HG02623 (cell line): ENCODE data around the gene LEMD3.
"Not testable (repeated sequence)": the region's sequence is repeated elsewhere in the genome, so short reads cannot be mapped to it uniquely, and the experiment has no call there.

Source experiments
- ATAC-seq: cut with Tn5 transposase; IDR thresholded peaks from one replicate; pipeline ENCODE4 v1.9.1; 2021; ENCODE audit warnings: moderate library complexity; ENCODE audit not compliant: unreplicated experiment

Gene LEMD3

DNA sequence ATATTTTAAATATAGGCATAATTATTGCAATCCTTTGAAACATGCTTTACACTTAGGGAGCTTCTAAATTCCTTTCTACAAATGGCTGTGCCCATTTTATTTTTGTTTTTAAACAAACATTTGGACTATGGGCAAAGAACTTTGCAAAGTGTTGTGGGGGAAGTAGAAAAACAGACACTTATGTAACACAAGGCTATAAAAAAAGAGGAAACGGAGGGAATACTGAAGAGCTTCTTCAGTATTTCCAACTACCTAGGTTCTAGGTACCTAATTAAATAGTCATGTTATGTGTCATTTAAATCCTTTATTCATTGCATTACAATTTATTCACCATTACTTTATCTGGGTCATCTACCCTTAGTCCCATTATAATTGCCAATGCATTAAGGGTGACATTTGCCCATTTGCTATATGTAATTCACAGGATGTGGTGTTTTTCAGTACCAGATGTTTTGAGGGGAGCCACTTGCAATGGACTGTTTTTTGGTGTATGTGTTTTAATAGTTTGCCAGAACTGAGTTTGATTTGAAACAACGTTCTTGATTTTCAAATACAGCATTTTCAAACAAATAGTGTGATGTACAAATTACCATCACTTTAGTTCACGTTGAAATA is 107.6 kb downstream of the LEMD3 start:
- ATAC-seq, result no peak

DNA sequence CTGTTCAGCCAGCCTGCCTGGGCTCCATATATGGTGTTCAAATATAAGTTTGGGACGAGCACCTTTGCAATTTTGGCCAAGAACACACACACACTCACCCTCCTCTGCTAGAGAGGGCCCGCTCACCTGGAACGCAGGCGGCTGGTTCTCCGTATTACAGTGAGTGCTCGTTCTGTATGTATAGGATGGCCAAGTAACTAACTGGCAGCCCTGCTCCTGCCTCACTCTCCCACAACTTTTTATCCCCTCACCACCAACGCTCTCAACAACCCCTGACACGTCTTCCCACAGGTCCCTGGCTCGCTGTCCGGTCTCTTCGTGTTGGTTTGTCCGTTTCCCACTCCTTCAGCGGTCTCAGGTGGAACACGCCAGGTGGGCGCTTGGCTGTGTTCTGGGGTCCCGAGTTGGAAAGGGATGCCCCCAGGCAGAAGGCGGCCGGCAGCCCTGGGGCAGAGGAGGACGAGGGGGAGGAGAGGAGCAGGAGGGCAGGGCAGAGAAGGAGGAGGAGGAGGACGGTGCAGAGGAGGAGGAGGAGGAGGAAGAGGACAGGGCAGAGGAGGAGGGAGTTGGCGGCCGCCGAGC is 108.7 kb downstream of the LEMD3 start:
- no peak for ATAC-seq

DNA sequence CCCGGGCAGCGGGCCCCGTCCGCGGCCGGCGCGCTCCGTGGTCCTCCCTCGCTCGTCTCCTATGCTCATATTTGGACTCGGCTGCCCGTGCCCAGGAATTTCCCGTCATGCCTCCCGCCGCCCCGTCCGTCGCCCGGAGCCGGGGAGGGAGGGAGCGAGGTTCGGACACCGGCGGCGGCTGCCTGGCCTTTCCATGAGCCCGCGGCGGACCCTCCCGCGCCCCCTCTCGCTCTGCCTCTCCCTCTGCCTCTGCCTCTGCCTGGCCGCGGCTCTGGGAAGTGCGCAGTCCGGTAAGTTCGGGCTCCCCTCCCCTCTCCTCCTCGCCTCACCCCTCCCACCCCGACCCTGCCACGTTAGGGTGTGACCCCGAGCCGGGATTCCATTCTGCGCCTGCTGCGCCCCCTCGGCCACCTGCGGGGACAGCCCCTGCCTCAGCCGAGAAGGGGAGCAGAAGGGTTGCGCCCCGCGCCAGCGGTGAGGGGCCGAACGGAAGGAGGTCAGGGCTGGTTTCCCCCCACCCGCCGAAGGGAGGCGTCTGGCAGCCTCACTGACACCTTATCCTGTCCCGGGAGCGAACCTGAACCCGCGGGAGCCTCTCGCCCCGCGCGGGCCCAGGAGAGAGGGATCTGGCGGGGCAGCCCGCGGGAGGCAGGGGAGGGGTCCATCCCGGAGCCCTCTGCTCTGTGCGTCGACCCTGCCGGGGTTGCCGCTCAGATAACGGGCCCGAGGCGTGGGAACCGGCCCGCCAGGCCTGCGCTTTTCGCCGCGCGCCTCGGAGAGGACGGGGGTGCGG is 109.4 kb downstream of the LEMD3 start, which contains the start of gene MSRB3:
TSS of gene MSRB3 (plus strand) at position 108 of the 793 bp plus-strand sequence. CDS start 29,897 bp downstream, outside the sequence.
- ATAC-seq, result no peak

DNA sequence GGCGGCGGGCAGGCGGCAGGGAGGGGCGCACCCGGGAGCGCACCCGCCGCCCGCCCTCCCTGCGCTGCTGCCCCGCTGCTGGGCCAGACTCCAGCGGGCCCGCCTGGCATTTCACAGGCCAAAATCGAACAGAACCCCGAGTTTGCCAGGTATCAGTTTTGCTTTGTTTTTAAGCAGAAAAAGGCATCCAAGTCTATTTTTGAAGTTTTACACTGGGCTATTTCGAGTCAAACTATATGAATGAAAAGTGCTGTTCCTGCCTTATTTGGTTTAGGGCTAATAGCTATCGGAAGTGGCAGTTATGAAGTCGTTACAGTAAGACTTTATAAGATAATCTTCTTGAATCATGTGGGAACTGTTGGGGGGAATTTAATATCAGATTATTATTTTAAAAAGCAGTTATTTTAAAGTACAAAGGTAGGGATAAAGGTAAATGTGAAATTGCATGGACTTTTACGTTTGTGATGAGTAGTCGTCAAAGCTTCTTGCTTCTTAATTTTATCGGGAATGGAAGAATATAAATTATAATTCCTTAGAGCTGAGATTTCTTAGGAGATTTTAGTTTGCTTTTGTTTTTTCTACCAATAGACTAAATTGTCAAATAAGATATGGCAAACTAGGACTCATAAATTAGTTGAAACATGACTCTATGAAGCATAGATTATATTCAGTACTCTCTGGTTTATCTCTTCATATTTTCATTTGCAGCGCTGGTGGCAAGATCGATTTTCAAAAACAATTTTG is 110.2 kb downstream of the LEMD3 start:
- ATAC-seq, result no peak

DNA sequence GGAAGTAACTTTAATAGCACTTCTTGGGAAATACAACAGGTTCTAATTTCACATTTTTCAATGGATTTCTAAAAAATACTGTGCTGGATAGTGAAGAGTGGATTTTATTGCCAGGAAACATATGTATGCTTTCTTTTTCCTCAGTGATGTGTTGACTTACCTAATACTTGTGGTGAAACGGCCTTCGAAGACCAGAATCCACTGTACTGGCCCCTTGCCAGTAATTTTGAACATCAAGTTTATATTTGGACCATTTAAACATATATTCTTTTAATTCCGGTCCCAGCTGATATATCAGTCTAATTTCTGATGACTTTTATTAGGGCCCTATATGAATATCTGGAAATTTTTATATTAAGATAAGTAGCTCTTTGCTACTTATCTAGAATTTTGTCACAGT is 110.9 kb downstream of the LEMD3 start:
- no peak for ATAC-seq

DNA sequence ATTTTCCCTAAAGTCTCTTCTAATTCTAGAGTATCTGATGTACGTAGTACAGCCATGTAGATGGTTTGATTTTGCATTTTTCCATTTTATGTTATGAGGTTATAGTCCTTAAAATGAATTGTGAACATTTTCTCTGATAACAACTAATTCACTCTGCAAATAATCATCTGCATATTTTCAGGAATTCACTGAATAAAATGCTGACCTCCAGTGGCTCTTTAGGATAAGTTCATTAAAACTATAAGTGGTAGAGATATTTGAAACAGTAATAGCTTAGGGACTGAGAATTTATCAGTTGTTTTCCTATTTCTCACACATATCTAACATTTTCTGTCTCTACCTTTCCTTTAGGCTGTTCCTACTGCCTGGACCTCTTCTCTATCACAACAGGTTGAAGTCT is 113.5 kb downstream of the LEMD3 start:
- ATAC-seq, result no peak

DNA sequence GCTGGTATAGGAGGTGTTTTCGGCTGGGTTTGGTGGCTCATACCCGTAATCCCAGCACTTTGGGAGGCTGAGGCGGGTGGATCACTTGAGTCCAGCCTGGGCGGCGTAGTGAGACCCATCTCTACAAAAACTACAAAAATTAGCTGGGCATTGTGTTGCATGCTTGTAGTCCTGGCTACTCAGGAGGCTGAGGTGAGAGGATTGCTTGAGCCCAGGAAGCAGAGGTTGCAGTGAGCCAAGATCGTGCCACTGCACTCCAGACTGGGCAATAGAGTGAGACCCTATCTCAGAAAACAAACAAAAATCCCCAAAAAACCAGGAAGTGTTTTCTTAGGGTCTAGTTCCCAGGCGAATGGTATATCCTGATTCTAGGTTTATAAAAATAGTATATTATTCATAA is 116.1 kb downstream of the LEMD3 start:
- not testable (repeated sequence) for ATAC-seq

DNA sequence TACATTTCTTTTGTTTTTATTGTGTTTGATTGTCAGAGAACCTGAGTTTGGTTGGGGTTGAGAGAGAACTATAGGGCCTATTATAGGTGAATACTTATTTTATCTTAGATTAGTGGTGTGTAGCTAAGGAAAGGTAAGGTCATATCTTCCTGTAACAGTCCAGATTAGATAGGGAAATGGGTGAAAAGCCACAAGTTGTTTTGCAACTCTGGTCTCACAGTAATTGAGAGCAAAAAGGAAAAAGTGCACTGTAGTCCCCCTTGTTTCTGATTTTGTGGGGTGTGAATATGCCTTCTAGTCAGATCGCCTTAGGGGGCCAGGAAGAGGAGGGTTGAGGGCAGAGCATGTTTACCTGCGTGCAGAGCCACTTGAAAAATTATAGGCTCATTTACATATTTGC is 118.0 kb downstream of the LEMD3 start:
- ATAC-seq, result no peak

DNA sequence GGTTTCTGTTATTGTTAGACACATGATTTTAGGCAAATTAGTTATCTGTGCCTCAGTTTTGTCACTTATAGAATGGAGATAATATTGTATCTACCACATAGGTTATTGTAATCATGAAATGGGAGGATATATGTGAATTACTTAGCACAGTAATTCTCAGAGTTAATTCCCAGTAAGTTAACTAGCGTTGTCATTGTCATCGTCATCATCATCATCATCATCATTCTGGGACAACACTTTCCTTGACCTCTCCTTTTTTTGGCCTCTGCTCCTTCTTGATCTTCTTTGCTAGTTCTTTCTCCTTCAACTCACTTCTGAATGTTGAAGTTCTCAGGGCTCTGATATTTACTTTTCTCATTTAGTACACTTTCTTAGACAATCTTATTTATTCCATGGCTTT is 122.9 kb downstream of the LEMD3 start:
- ATAC-seq, result no peak

DNA sequence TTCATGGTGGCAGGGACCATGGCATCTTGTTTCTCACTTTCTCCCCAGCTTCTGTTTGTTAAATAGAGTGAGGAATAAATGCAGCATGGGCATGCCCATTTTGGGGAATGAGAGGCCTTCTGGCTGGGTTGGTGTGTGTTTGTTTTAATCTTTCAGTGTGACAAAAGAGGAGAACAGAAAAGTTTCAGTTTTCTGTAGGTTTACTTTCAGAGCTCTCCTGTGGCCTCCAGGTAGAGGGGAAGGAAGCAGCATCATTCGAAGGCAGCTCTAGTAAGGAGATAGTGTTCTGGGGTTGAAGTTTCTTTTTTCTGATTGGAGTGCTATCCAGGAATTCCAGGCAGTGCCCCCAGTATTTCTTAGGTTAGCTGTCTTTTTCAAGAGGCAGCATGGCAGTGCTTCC is 124.4 kb downstream of the LEMD3 start:
- no peak for ATAC-seq

DNA sequence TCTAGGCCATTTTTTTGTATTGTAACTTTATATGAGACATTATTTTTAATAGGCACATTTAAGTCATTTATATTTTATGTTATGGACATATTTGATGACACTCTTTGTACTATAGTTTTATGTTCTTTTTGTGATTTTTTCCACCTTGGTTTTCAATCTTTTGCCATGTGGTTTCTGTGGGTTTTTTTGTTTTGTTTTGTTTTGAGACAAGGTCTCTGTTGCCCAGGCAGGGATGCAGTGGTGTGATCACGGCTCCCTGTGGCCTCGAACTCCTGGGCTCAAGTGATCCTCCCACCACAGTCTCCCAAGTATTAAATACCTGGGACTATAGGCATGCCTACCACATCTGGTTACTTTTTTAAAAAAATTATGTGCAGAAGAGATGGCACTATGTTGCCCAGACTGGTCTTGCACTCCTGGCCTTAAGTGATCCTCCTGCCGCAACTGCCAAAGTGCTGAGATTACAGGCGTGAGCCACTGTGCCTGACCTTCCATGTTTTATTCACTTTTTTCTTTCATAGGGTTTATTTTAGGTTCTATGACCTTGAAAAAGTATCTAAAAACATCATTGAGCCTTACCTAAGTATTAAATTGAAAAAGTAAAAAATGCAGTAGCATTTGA is 125.4 kb downstream of the LEMD3 start:
- ATAC-seq, result no peak

DNA sequence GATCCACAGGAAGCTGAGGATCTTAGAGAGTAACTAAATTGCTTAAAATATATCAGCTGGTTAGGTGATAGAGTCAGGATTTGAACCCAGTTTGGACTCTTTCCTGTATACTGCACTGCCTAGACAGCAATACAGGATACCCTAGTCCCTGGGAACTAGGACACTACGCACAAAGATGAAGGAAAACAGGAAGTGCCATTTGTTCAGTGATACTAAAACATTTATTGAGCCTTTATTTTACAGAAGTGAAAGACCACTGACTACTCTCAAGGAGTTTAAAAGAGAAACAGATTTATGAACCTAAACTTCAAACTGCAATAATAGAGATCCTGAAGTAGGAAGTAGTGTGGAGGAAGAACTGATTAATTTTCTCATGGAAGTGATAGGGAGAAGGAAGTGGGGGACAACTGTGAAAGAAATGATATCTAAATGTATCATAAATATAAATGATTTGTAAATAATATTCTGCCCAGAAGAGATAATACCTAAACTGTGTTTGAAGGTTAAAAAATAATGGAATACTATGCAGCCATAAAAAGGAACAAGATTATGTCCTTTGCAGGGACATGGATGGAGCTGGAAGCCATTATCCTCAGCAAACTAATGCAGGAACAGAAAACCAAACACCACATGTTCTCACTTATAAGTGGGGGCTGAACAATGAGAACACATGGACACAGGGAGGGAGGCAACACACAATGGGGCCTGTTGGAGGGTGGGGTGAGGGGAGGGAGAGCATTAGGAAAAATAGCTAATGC is 127.3 kb downstream of the LEMD3 start:
- no peak for ATAC-seq
